Measurements from ENCODE around the gene ARL15.

The ARL15 gene

DNA sequence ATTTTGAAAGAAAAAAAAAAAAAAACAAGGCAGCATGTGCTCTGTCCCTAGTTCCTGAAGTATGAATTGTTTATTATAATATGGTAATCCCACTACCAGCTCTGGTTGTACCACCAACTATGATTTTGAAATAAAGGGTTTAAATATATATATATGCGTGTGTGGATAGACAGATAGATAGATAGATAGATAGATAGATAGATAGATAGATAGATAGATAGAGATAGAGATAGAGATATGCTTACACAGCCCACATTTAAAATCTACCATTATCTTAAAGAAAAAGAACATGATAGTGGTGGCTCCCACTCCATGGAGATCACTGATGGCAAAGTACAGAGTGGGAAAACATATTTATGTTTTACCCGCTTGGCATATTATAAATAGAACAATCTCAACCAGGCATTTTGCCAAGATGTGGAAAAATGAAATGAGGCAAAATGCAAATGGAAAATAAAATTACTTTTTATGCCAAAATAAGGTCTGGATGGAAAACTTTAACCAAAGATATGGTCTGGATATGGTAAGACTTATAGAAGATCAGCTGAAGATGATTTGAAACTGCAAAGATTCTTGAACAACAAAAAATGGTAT, 170.0 kb downstream of the ARL15 start:
- H3K9ac ChIP-seq (ENCODE audit: low read length) = no peak overlapping the region
- no peaks in the 10 kb centered on the region for H3K36me3 ChIP-seq (replicated peaks; ENCODE audit: low read depth, low read length)
- H3K27ac ChIP-seq (ENCODE audit: low read length) = no peak overlapping the region
- no peak overlapping the region for H3K4me3 ChIP-seq (ENCODE audit: low read length)
- no peaks in the 10 kb centered on the region for H3K79me2 ChIP-seq (ENCODE audit: low read length)
- no peaks in the 10 kb centered on the region for H3K4me1 ChIP-seq (ENCODE audit: low read length)
- H4K20me1 ChIP-seq (ENCODE audit: insufficient read depth, low read length) = no peaks in the 10 kb centered on the region
- no peak overlapping the region for H3K4me2 ChIP-seq (ENCODE audit: low read length)
- no peak overlapping the region for H2AFZ ChIP-seq (ENCODE audit: low read depth, low read length)
- H3K27me3 ChIP-seq (ENCODE audit: low read depth, low read length) = no peaks in the 10 kb centered on the region
- H3K9me3 ChIP-seq (ENCODE audit: insufficient read depth, low read length) = no peaks in the 10 kb centered on the region
- TF ChIP-seq, protein P1, sequence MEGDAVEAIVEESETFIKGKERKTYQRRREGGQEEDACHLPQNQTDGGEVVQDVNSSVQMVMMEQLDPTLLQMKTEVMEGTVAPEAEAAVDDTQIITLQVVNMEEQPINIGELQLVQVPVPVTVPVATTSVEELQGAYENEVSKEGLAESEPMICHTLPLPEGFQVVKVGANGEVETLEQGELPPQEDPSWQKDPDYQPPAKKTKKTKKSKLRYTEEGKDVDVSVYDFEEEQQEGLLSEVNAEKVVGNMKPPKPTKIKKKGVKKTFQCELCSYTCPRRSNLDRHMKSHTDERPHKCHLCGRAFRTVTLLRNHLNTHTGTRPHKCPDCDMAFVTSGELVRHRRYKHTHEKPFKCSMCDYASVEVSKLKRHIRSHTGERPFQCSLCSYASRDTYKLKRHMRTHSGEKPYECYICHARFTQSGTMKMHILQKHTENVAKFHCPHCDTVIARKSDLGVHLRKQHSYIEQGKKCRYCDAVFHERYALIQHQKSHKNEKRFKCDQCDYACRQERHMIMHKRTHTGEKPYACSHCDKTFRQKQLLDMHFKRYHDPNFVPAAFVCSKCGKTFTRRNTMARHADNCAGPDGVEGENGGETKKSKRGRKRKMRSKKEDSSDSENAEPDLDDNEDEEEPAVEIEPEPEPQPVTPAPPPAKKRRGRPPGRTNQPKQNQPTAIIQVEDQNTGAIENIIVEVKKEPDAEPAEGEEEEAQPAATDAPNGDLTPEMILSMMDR (IDR thresholded peaks at IDR 0.05; ENCODE audit: low read depth, low read length) = no peak
- TF ChIP-seq EZH2phosphoT487 (IDR thresholded peaks at IDR 0.05; ENCODE audit: low read depth) = no peak

DNA sequence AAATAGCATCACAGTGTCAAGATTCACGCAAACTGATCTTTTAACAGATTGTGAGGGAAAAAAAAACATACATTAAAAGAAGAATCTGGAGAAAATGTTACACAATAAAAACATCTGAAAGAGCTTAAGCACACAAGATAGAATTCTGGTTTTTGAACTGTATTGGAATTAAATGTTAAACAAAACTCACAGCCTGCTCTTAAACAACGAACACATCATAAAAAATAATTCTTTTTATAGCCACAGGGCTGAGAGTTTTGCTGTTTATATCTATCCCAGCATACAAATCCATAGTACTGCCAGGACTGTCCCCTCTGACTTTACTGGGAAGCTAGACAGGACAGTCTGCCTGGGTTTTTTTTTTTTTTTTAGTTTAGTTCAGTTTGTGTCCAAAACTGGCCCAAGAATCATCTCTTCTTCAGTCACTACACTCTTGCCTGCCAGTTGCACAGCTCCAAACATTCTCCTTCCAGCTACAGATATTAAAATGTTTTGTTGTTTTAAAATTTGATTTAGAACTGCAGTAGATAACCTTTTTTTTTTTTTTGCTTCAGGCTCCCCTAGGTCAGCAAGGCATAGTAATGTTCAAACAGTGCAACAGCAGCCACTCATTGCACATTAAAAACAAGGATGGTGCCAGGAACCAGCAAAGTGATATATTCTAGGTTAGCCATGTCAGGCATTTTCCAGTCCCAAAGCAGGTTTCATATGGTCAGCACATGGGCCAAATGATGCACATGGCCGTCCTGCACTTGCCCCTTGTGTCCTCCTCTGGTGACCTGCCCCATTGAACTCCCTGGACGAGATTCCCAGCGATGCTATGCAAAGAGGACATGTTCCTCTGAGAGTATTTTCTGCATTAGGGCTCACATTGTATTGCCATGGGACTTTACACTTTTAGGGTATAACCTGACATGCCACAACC, 173.6 kb downstream of the ARL15 start:
- no peaks in the 10 kb centered on the region for H3K79me2 ChIP-seq (ENCODE audit: low read length)
- no peak overlapping the region for H3K9ac ChIP-seq (ENCODE audit: low read length)
- H2AFZ ChIP-seq (ENCODE audit: low read depth, low read length) = no peak overlapping the region
- H3K27me3 ChIP-seq (ENCODE audit: low read depth, low read length) = no peaks in the 10 kb centered on the region
- H3K4me2 ChIP-seq (ENCODE audit: low read length) = no peak overlapping the region
- H3K9me3 ChIP-seq (ENCODE audit: insufficient read depth, low read length) = no peaks in the 10 kb centered on the region
- H3K27ac ChIP-seq (ENCODE audit: low read length) = no peak overlapping the region
- no peaks in the 10 kb centered on the region for H3K36me3 ChIP-seq (replicated peaks; ENCODE audit: low read depth, low read length)
- H3K4me1 ChIP-seq (ENCODE audit: low read length) = no peaks in the 10 kb centered on the region
- TF ChIP-seq EZH2phosphoT487 (IDR thresholded peaks at IDR 0.05; ENCODE audit: low read depth) = no peak
- TF ChIP-seq, protein P1 (IDR thresholded peaks at IDR 0.05; ENCODE audit: low read depth, low read length) = no peak
- H4K20me1 ChIP-seq (ENCODE audit: insufficient read depth, low read length) = no peaks in the 10 kb centered on the region
- H3K4me3 ChIP-seq (ENCODE audit: low read length) = no peak overlapping the region

DNA sequence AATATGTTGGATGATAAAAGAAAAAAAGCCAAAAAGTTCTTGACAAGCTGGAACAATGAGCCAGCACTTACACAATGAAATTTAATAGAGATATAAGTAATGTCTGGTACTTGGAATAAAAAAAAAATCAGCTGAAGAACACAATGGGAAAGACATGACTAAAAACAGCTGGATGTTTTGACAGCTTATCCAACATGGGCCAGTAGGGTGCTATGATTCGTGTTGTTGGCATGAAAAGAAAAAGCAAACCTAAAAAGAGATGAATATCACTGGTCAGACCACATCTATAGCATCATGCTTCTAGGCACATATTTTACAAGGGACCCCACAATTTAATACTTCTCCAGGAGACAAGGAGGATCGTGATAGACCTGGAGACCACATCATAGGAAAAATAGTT, 175.3 kb downstream of the ARL15 start:
- Histone ChIP-seq H3K4me1 (ENCODE audit: low read length) (no peaks in the 10 kb centered on the region), H3K36me3 (replicated peaks; ENCODE audit: low read depth, low read length) (no peaks in the 10 kb centered on the region), H3K4me2 (ENCODE audit: low read length) (no peak overlapping the region), H3K9me3 (ENCODE audit: insufficient read depth, low read length) (no peaks in the 10 kb centered on the region), H4K20me1 (ENCODE audit: insufficient read depth, low read length) (no peaks in the 10 kb centered on the region), H3K4me3 (ENCODE audit: low read length) (no peak overlapping the region), H3K27me3 (ENCODE audit: low read depth, low read length) (no peaks in the 10 kb centered on the region), H2AFZ (ENCODE audit: low read depth, low read length) (no peak overlapping the region), H3K9ac (ENCODE audit: low read length) (no peak overlapping the region), H3K79me2 (ENCODE audit: low read length) (no peaks in the 10 kb centered on the region), H3K27ac (ENCODE audit: low read length) (no peak overlapping the region)
- TF ChIP-seq EZH2phosphoT487 (IDR thresholded peaks at IDR 0.05; ENCODE audit: low read depth) = no peak
- TF ChIP-seq, protein P1 (IDR thresholded peaks at IDR 0.05; ENCODE audit: low read depth, low read length) = no peak

DNA sequence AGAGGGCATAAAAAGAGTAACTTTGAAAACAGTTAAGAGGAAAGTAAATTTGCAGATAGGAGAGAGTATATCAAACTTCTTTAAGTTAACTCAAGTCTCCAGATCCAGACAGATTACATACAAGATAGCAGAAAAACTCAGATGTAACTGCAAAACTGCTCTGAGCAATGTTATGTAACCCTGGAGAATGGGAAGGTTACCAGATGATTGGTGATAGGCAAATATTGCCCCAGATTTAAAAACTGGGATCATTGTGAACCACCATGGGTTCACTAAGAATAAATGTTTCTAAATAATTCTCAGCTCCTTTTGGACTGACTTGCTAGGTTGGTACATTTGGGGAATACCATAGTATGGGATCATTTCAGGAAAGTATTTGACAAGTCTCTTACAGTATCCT, 176.5 kb downstream of the ARL15 start:
- H2AFZ ChIP-seq (ENCODE audit: low read depth, low read length) = no peak overlapping the region
- no peaks in the 10 kb centered on the region for H3K9me3 ChIP-seq (ENCODE audit: insufficient read depth, low read length)
- no peaks in the 10 kb centered on the region for H3K27me3 ChIP-seq (ENCODE audit: low read depth, low read length)
- no peak overlapping the region for H3K4me3 ChIP-seq (ENCODE audit: low read length)
- TF ChIP-seq, protein P1 (IDR thresholded peaks at IDR 0.05; ENCODE audit: low read depth, low read length) = no peak
- TF ChIP-seq EZH2phosphoT487 (IDR thresholded peaks at IDR 0.05; ENCODE audit: low read depth) = no peak
- H3K79me2 ChIP-seq (ENCODE audit: low read length) = no peaks in the 10 kb centered on the region
- no peak overlapping the region for H3K4me2 ChIP-seq (ENCODE audit: low read length)
- no peaks in the 10 kb centered on the region for H3K4me1 ChIP-seq (ENCODE audit: low read length)
- no peaks in the 10 kb centered on the region for H4K20me1 ChIP-seq (ENCODE audit: insufficient read depth, low read length)
- no peak overlapping the region for H3K27ac ChIP-seq (ENCODE audit: low read length)
- H3K9ac ChIP-seq (ENCODE audit: low read length) = no peak overlapping the region
- H3K36me3 ChIP-seq (replicated peaks; ENCODE audit: low read depth, low read length) = no peaks in the 10 kb centered on the region

Measured in OCI-LY3 (cell line).